ENCODE data around the gene OR51B4.
"Not testable (repeated sequence)": the region's sequence is repeated elsewhere in the genome, so short reads cannot be mapped to it uniquely, and the experiment has no call there.

OR51B4 gene

GRCh38 chr11:5301846-5302245 is at the start of gene OR51B4:
TSS of gene OR51B4 (minus strand) at chr11:5301946. CDS start at chr11:5301946, 0 bp downstream.
- no peak for DNase-seq

- no peak for DNase-seq
These were observed 49.5 kb upstream of the OR51B4 start, which contains the start of gene OR51B6 for GRCh38 chr11:5351208-5351607. TSS of gene OR51B6 (plus strand) at chr11:5351508. CDS start at chr11:5351508, 0 bp downstream.

GRCh38 chr11:5349550-5349949 is 47.8 kb upstream of the OR51B4 start:
- DNase-seq, result no peak

- DNase-seq, result peak; percentile 82
These were observed 46.9 kb upstream of the OR51B4 start for GRCh38 chr11:5348551-5349194.

- no peak for DNase-seq
These were observed 44.1 kb upstream of the OR51B4 start for GRCh38 chr11:5345831-5346230.

- no peak for DNase-seq
These were observed 42.0 kb upstream of the OR51B4 start, which contains the start of gene OR51B5 for GRCh38 chr11:5343474-5344335. TSS of gene OR51B5 (minus strand) at chr11:5343524. CDS start at chr11:5343524, 0 bp downstream.

- DNase-seq, result no peak
These were observed 38.1 kb upstream of the OR51B4 start for GRCh38 chr11:5339771-5340322.

GRCh38 chr11:5337253-5337652 is 35.5 kb upstream of the OR51B4 start:
- not testable (repeated sequence) for DNase-seq

- no peak for DNase-seq
These were observed 34.6 kb upstream of the OR51B4 start for GRCh38 chr11:5336331-5336730.

- DNase-seq, result peak; percentile 84
These were observed 33.4 kb upstream of the OR51B4 start for GRCh38 chr11:5335170-5335569.

GRCh38 chr11:5324197-5324596 is 22.5 kb upstream of the OR51B4 start, which contains the start of gene OR51B2:
TSS of gene OR51B2 (minus strand) at chr11:5324297. CDS start at chr11:5324297, 0 bp downstream.
- DNase-seq, result no peak

GRCh38 chr11:5317292-5317691 is 15.5 kb upstream of the OR51B4 start:
- peak; percentile 65 for DNase-seq

GRCh38 chr11:5313326-5314023 is 11.7 kb upstream of the OR51B4 start:
- not testable (repeated sequence) for DNase-seq

- no peak for DNase-seq
These were observed 8.7 kb upstream of the OR51B4 start for GRCh38 chr11:5310423-5310822.

- DNase-seq, result no peak
These were observed 5.7 kb upstream of the OR51B4 start for GRCh38 chr11:5307256-5308019.

- DNase-seq, result no peak
These were observed 2.3 kb upstream of the OR51B4 start for GRCh38 chr11:5304046-5304445.

- peak; percentile 98 for DNase-seq
These were observed 1.9 kb upstream of the OR51B4 start for GRCh38 chr11:5303626-5304025.

GRCh38 chr11:5300251-5300650 is 1.5 kb downstream of the OR51B4 start:
- DNase-seq, result peak; percentile 22

GRCh38 chr11:5298451-5298850 is 3.3 kb downstream of the OR51B4 start:
- DNase-seq, result peak; percentile 33

GRCh38 chr11:5297721-5298323 is 3.9 kb downstream of the OR51B4 start:
- DNase-seq, result peak; percentile 84

- DNase-seq, result not testable (repeated sequence)
These were observed 7.3 kb downstream of the OR51B4 start for GRCh38 chr11:5294342-5294995.

Measured in hematopoietic multipotent progenitor cell treated with erythropoietin and hydrocortisone succinate and interleukin-3 and kit ligand, for 8 days (in vitro differentiated cells).